Measurements from ENCODE around the gene GXYLT2.
"Not testable (repeated sequence)": the region's sequence is repeated elsewhere in the genome, so short reads cannot be mapped to it uniquely, and the experiment has no call there.

The GXYLT2 gene

GRCh38 chr3:72892870-72893269 is 5.0 kb downstream of the GXYLT2 start:
- DNase-seq (ENCODE audit: low read depth): no peak

- no peak for DNase-seq (ENCODE audit: low read depth)
Measured at GRCh38 chr3:72894976-72895552, 7.2 kb downstream of the GXYLT2 start.

GRCh38 chr3:72896996-72897757 is 9.3 kb downstream of the GXYLT2 start:
- peak; percentile 34 for DNase-seq (ENCODE audit: low read depth)

- no peak for DNase-seq (ENCODE audit: low read depth)
Measured at GRCh38 chr3:72897758-72898007, 9.8 kb downstream of the GXYLT2 start.

- DNase-seq (ENCODE audit: low read depth): no peak
Measured at GRCh38 chr3:72899349-72899765, 11.5 kb downstream of the GXYLT2 start.

GRCh38 chr3:72900048-72900447 is 12.2 kb downstream of the GXYLT2 start:
- DNase-seq (ENCODE audit: low read depth): no peak

- no peak for DNase-seq (ENCODE audit: low read depth)
Measured at GRCh38 chr3:72901840-72902239, 14.0 kb downstream of the GXYLT2 start.

GRCh38 chr3:72903004-72903403 is 15.2 kb downstream of the GXYLT2 start:
- DNase-seq (ENCODE audit: low read depth): peak; percentile 64

GRCh38 chr3:72904163-72904562 is 16.3 kb downstream of the GXYLT2 start:
- DNase-seq (ENCODE audit: low read depth): no peak

- DNase-seq (ENCODE audit: low read depth): no peak
Measured at GRCh38 chr3:72906154-72906553, 18.3 kb downstream of the GXYLT2 start.

GRCh38 chr3:72907131-72907711 is 19.4 kb downstream of the GXYLT2 start:
- DNase-seq (ENCODE audit: low read depth): peak; percentile 72

GRCh38 chr3:72907731-72908620 is 20.1 kb downstream of the GXYLT2 start:
- DNase-seq (ENCODE audit: low read depth): peak; percentile 90

GRCh38 chr3:72909591-72909990 is 21.7 kb downstream of the GXYLT2 start:
- DNase-seq (ENCODE audit: low read depth): no peak

- no peak for DNase-seq (ENCODE audit: low read depth)
Measured at GRCh38 chr3:72912532-72912931, 24.7 kb downstream of the GXYLT2 start.

- no peak for DNase-seq (ENCODE audit: low read depth)
Measured at GRCh38 chr3:72914383-72914782, 26.5 kb downstream of the GXYLT2 start.

GRCh38 chr3:72916250-72916649 is 28.4 kb downstream of the GXYLT2 start:
- no peak for DNase-seq (ENCODE audit: low read depth)

- no peak for DNase-seq (ENCODE audit: low read depth)
Measured at GRCh38 chr3:72919520-72919919, 31.7 kb downstream of the GXYLT2 start.

GRCh38 chr3:72924055-72924454 is 36.2 kb downstream of the GXYLT2 start:
- DNase-seq (ENCODE audit: low read depth): no peak

GRCh38 chr3:72928781-72929735 is 41.2 kb downstream of the GXYLT2 start:
- not testable (repeated sequence) for DNase-seq (ENCODE audit: low read depth)

- DNase-seq (ENCODE audit: low read depth): no peak
Measured at GRCh38 chr3:72930754-72931153, 42.9 kb downstream of the GXYLT2 start.

- no peak for DNase-seq (ENCODE audit: low read depth)
Measured at GRCh38 chr3:72932416-72932815, 44.6 kb downstream of the GXYLT2 start.
